KOPT-K1 (cell line): ENCODE results near the gene ETV6.
A peak's percentile ranks its signal among the peaks of the same experiment; 100 is the strongest.

Source experiments
- H3K27ac ChIP-seq: fragments of 200-600 bp; sonication (generic); 2 replicates; pipeline ENCODE4 v1.5.1; 2016; ENCODE audit warnings: antibody characterized with exemption, mild to moderate bottlenecking, low read depth, low read length; ENCODE audit not compliant: poor library complexity, severe bottlenecking
- H3K36me3 ChIP-seq: fragments of 200-600 bp; sonication (generic); 2 replicates; pipeline ENCODE4 v1.5.1; 2017; ENCODE audit warnings: antibody characterized with exemption, mild to moderate bottlenecking, low read length, moderate library complexity; ENCODE audit not compliant: insufficient read depth
- H3K9me3 ChIP-seq: fragments of 200-600 bp; sonication (generic); 2 replicates; pipeline ENCODE4 v1.5.1; 2017; ENCODE audit warnings: antibody characterized with exemption, low read length, mild to moderate bottlenecking; ENCODE audit not compliant: insufficient read depth, poor library complexity, severe bottlenecking

Gene ETV6

GRCh38 chr12:11706509-11707379, 57.3 kb downstream of the ETV6 start:
- H3K36me3 ChIP-seq: no peaks in the 10 kb centered on the region
- no peak overlapping the region for H3K27ac ChIP-seq
- no peaks in the 10 kb centered on the region for H3K9me3 ChIP-seq

DNA sequence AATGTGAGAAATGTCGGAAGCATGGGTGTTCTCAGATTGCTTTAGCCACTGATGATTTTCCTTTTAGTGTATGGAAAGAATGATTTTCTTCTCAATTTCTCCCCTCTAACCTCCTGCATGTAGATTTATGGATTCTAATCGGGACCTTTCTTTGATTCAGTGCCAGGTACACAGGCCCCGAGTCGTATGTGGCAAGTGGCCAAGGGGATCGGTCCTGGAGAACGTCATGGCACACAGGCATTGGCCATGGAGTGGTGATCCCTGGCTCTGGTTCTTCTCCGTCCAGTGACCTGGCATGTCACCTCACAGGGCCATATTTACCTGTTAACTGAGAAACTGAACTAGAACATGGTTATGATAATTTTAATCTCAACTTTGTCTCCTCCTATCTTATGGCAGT, 58.1 kb downstream of the ETV6 start:
- H3K27ac ChIP-seq: no peak overlapping the region
- H3K9me3 ChIP-seq: no peaks in the 10 kb centered on the region
- H3K36me3 ChIP-seq: no peaks in the 10 kb centered on the region

DNA sequence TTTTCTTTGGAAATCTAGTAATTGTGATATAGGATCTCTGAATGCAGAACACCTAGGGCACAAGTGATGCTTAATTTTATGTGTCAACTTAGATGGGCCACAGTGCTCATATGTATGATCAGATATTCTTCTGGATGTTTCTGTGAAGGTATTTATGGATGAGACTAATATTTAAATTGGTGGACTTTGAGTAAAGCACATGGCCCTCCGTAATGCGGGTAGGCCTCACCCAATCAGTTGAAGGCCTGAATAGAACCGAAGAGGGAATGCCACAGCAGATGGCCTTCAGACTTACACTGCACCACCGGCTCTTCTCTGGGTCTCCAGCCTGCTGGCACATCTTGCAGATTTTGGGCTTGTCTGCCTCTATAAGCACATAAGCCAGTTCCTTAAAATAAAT, 60.0 kb downstream of the ETV6 start:
- no peaks in the 10 kb centered on the region for H3K36me3 ChIP-seq
- no peak overlapping the region for H3K27ac ChIP-seq
- H3K9me3 ChIP-seq: no peaks in the 10 kb centered on the region

GRCh38 chr12:11710431-11710830, 61.0 kb downstream of the ETV6 start:
- H3K36me3 ChIP-seq: peaks cover 3% of the 10 kb centered on the region; the same call in 1 of the 2 replicates
- no peak overlapping the region for H3K27ac ChIP-seq
- no peaks in the 10 kb centered on the region for H3K9me3 ChIP-seq

DNA sequence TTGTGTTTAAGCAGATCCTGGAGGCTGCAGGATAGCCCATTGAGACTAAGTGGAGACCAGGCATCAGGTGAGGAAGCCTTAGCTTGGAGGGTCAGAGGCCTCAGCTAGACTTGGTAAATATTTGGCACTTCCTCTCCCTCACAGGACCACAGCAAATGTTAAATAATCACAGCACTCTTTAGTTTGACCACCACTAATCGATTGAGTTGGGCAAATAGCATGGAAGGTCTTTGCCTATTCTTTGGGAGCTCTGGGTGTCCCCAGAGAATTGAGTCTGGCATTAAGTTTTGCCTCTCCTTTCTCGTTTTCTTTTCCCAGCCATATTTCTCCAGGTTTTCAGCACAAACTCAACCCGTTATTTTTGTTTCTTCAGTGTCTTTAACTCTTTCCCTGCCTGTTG, 61.4 kb downstream of the ETV6 start:
- peaks cover 6% of the 10 kb centered on the region; the same call in 1 of the 2 replicates for H3K36me3 ChIP-seq
- H3K27ac ChIP-seq: no peak overlapping the region
- no peaks in the 10 kb centered on the region for H3K9me3 ChIP-seq

DNA sequence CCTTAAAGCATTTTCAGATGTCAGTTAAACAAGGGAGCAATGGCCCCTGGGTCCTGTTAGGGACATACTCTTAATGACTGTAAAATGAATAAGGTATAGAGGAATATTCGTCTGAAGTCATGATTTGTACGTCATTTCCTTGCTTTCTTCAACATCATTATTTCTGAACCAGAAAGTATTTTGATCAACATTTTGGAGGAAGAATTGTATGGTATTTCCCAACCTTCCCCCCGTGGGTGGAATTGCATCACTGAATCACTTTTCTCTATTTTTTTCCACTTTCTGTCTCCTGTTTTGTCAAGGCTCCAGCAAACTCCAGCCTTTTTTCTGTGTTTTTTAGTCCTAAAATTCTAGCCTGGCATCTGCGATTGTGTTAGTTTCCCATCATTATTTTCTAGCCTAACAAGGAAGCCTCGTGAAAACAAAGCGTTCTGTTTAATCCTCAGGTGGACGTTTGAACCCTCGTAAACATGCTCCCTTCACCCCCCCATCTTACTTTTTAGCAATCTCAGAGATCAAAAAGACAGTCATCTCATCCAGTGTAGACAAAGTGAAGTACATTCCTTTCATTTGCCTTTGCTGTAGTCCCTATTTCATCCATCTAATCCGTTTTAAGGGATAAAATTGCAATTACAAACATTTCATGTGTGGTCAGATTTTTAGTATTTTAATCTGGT, 62.3 kb downstream of the ETV6 start:
- peaks cover 6% of the 10 kb centered on the region; the same call in 1 of the 2 replicates for H3K36me3 ChIP-seq

DNA sequence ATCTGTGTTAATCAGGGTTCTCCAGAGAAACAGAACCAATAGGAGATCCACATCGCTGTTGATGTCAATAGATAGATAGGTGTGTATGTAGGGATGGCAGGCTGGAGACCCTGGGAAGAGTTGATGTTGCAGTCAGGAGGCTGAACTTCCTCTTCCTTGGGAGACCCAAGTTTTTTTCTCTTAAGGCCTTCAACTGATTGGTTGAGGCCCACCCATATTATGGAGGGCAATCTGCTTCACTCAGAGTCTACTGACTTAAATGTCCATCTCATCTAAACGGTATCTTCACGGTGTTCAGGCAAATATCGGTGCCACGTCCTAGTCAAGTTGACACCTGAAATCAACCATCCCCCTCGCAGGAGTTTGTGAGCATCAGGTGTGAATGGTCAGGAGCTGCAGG, 63.0 kb downstream of the ETV6 start:
- Histone ChIP-seq H3K36me3 (peaks cover 6% of the 10 kb centered on the region; the same call in 1 of the 2 replicates), H3K9me3 (no peaks in the 10 kb centered on the region), H3K27ac (no peak overlapping the region)

More for the DNA sequence above, 62.3 kb downstream of the ETV6 start:
- no peak overlapping the region for H3K27ac ChIP-seq
- H3K9me3 ChIP-seq: no peaks in the 10 kb centered on the region

DNA sequence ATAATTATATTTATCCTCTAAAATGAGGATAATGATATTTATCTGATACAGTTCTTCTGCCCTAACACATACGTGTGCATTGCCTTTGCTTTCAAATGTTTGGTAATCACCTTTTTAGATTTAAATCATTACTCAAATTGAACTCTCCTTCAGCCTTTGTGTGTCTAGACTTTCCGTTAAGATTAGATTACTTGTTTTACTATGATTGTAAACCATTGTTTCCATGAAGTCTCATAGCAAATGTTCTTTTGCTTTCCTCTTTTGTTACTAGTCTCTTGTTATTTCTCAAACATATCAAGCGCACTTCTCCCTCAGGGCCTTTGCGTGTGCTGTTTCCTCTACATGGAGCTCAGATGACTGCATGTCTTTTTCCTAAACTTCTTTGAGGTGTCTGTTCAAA, 63.7 kb downstream of the ETV6 start:
- H3K36me3 ChIP-seq: peaks cover 6% of the 10 kb centered on the region; the same call in 1 of the 2 replicates
- no peaks in the 10 kb centered on the region for H3K9me3 ChIP-seq
- H3K27ac ChIP-seq: no peak overlapping the region

DNA sequence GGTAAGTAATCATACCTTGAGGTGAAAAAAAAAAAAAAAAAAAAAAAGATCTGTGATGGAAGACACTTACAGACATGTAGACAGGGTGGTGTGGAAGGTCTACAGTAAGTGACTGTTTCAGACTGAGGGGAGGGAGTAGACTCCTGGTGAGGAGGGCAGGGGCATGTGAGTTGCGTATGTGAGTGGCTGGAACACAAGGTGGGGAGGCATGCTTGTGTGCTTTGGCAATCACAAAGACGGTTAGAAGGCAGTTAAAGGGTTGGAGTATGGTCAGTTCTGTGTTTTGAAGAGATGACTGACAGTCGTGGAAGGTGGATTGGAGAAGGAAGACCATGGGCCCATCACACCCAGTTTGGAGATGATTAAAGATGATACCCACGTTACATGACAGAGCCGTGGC, 65.2 kb downstream of the ETV6 start:
- no peak overlapping the region for H3K27ac ChIP-seq
- H3K9me3 ChIP-seq: no peaks in the 10 kb centered on the region
- H3K36me3 ChIP-seq: peaks cover 6% of the 10 kb centered on the region; the same call in 1 of the 2 replicates

GRCh38 chr12:11715621-11716020, 66.1 kb downstream of the ETV6 start:
- no peak overlapping the region for H3K27ac ChIP-seq
- no peaks in the 10 kb centered on the region for H3K9me3 ChIP-seq
- peaks cover 6% of the 10 kb centered on the region; the same call in 1 of the 2 replicates for H3K36me3 ChIP-seq

DNA sequence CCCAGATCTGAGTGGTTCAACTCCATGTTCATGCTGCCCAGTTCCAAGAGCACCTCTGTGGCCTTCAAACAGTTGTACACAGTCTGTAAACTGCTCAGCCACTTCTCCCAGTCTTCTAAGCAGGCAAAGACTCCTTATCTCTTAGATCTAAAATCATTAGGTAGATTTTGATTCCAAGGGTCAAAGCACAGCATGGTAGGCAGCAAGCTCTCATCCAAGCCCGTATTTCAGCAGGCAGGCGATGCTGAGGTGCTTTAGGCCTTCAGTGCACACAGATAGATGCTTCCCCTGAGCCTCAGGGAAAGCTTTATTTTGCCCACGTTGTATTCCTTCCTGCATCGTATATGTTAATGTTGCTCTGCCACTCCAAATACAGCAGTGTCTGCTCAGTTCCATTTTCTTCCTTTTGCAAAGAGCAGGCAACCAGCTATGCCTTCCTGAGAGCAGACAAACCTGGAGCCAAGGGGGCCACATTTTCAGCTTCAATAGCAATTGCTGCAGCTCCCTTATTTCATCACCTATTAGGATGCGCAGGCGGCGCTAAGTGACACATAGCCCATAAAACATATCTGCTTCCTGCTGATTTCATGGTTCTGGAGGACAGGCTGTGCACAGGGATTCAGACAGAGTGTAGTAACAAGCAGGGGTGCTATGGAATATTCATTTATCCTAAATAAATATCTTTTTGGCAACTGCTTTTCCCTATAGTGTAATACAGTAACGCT, 67.5 kb downstream of the ETV6 start:
- H3K9me3 ChIP-seq: no peaks in the 10 kb centered on the region
- peaks cover 6% of the 10 kb centered on the region; the same call in 1 of the 2 replicates for H3K36me3 ChIP-seq
- H3K27ac ChIP-seq: no peak overlapping the region

GRCh38 chr12:11717519-11717961, 68.1 kb downstream of the ETV6 start:
- H3K36me3 ChIP-seq: peaks cover 6% of the 10 kb centered on the region; the same call in 1 of the 2 replicates
- no peak overlapping the region for H3K27ac ChIP-seq
- no peaks in the 10 kb centered on the region for H3K9me3 ChIP-seq

- Histone ChIP-seq H3K36me3 (peaks cover 6% of the 10 kb centered on the region; the same call in 1 of the 2 replicates), H3K27ac (no peak overlapping the region), H3K9me3 (no peaks in the 10 kb centered on the region)
Measured at GRCh38 chr12:11718105-11718504, 68.6 kb downstream of the ETV6 start.

GRCh38 chr12:11718768-11719253, 69.3 kb downstream of the ETV6 start:
- H3K27ac ChIP-seq: peak overlapping the region; percentile 30
- H3K36me3 ChIP-seq: peaks cover 6% of the 10 kb centered on the region; the same call in 1 of the 2 replicates
- H3K9me3 ChIP-seq: no peaks in the 10 kb centered on the region

DNA sequence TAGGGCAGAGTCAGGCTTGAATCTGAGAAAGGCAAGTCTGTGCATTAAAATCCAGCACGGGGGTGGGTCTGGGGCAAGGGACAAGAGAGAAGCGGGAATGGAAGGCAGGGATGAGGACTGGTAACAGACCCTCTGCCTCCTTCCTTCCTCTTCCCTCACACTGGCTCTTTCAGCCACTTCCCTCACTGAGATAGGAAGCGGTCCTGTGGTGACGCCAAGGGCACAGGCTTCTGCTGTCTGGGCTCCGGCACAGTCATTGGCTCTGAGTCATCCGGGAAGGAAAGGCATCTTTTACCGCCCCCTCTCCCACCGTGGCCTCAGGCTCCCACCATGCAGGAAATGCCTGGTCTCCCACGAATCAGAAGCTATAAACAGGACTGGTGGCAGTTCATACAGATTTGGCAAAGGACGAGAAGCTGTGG, 70.2 kb downstream of the ETV6 start:
- H3K9me3 ChIP-seq: no peaks in the 10 kb centered on the region
- peak overlapping the region; percentile 30 for H3K27ac ChIP-seq
- H3K36me3 ChIP-seq: peaks cover 6% of the 10 kb centered on the region; the same call in 1 of the 2 replicates
